GM18519 (cell line): Measurements from ENCODE around the gene EIF2B2.

Experiments used
- ATAC-seq: cut with Tn5 transposase; IDR thresholded peaks from one replicate; pipeline ENCODE4 v1.9.1; 2021; ENCODE audit warnings: mild to moderate bottlenecking, moderate library complexity; ENCODE audit not compliant: unreplicated experiment, low FRiP score

Gene EIF2B2

DNA sequence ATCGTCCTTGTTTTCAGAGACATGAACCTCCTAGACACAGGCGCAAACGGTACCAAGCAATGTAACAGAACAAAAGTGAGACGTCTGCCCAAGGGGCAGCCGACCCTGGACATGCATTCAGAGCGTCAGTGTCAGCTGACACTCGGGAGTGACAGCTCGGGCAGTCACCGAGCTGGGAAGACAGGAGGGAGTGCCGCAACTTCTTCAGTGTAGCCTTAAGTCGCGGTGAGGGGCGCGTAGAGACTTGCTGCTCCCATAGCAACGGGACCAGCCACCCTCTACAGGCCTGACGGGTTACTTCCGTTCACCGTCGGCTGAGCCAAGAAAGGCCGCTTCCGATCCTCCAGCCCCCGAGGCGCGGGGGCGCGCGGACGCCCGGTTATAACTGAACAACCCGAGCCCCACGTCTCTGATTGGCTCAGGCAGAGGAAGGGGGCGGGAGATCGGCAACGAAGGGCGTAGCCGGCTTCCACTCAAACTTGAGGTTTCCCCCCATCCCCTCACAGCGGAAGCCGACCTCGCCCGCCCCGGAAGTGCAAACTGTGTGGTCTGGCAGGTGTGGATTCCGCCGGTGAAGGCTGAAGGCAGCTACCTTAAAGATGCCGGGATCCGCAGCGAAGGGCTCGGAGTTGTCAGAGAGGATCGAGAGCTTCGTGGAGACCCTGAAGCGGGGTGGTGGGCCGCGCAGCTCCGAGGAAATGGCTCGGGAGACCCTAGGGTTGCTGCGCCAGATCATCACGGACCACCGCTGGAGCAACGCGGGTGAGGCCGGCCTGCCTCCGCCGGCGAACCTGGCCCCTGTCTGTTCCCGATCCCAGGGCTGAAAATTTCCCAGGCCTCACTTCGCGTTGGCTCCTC lies at the start of gene EIF2B2:
EIF2B2 (plus strand) TSS at position 530 of the 858 bp plus-strand sequence; CDS start at position 600, 70 bp downstream.
- peak; percentile 87 for ATAC-seq

DNA sequence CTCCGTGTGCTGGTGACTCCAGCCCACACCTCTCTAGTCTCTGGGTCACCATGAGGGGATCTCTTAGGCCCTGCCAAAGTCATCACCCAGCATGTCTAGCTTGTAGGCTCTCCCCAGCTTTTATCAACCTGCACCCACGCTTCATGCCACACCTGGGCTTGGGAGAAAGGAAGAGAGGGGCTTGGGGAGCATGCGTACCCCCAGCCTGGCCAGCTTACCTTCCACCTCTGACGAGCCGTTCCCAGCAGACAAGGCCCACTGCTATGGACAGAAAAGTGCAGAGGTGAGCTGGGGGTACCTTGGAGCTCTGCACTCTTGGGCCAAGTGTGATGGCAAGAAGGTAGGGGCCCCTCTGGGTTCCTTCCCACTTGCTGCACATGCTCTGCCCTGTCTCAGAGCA lies 49.0 kb upstream of the EIF2B2 start:
- ATAC-seq: no peak

DNA sequence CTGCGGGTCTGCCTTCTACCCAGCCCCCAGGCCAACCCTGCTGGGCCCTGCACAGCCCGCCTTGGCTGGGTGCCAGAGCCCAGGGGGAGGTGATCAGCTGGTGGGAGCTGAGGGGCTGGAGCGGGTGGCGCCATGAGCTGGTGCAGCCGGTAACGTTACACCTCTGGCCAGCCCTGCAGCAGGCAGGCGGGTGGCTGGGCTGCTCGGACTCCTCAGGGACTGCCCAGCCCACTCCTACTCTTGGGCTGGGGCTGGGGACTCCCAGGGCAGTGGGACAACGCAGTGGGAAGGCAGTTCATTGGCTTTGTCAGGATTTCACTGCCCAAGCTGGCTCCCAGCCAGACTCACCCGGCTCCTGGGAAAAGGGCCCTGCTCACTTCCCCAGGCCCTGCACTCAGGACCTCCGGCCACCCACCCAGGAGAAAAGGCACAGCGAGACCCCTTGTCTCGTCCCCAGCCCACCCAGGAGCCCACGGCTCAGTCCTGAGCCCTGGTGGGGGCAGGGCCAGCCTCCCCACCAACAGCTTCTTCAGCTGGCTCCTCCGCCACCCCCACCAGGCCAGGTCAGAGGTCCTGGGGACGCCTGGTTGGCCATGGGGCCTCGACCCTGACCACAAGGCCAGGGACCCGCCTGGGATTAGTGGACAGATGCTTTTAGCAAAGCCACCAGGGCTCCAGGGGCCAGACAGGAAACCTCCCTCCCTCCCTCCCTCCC lies 48.3 kb upstream of the EIF2B2 start:
- ATAC-seq: no peak

DNA sequence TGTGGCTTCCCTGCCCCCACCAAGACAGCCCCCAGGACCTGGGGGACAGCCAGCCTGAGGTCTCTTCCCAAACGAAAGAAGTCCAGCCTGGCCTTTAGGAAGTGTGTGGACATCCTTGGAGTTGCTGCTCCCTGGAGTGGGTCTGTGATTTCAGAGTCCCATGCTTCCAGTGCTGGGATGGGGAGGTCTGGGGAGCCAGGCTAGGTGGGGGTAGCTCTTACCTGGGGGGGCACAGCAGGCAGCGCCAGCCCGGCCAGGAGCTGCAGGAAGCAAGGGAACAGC lies 47.8 kb upstream of the EIF2B2 start:
- no peak for ATAC-seq

DNA sequence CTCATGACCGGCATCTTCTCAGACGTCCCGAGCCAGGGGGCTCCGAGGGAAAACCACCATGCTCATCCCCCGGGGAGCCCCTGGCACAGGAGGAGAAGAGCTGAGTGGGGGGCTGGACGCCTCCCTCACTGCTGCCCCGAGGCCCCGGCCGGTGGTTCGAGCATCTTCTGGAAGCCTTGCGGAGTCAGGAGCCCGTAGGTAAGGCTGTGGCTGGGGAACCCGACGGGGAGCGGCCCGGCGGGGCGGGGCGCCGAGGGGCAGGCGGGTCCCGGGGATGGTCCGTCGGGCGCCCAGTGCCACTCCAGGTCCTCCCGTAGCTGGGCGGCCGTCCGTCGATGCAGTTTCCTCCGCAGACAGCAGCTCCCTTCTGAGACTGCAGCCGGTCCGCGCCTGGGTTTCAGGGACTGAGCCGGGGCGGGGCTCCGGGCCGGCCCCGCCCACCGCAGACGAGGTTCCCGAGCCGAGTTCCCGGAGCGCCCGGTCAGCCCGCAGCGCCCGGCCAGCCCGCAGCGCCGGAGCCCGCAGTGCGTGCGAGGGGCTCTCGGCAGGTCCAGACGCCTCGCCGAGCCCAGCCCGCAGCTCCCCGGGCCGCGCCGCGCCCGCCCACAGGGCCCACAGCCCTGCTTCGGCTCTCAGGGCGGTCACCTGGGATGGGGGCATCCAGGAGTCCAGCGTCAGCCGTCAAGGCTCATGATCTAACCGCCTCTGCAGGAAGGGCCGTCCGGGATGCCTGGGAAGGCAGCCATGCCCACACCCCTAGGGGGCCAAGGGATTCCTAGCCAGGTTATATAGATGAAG lies 47.3 kb upstream of the EIF2B2 start, which contains the start of gene PGF:
PGF (minus strand) TSS at position 369 of the 798 bp plus-strand sequence; CDS start at position 14, 355 bp downstream.
- no peak for ATAC-seq

DNA sequence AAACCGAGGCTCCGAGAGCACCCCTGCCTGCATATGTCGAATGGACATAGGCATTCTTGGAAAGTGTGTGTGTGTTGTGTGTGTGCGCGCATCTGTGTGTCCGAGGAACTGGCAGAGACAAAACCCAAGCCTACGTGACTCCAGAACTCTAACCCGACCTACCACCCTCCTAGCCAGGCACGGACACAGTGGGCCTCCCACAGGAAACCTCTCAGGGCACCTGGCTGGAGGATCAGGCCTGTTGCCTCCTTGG lies 46.8 kb upstream of the EIF2B2 start:
- no peak for ATAC-seq

DNA sequence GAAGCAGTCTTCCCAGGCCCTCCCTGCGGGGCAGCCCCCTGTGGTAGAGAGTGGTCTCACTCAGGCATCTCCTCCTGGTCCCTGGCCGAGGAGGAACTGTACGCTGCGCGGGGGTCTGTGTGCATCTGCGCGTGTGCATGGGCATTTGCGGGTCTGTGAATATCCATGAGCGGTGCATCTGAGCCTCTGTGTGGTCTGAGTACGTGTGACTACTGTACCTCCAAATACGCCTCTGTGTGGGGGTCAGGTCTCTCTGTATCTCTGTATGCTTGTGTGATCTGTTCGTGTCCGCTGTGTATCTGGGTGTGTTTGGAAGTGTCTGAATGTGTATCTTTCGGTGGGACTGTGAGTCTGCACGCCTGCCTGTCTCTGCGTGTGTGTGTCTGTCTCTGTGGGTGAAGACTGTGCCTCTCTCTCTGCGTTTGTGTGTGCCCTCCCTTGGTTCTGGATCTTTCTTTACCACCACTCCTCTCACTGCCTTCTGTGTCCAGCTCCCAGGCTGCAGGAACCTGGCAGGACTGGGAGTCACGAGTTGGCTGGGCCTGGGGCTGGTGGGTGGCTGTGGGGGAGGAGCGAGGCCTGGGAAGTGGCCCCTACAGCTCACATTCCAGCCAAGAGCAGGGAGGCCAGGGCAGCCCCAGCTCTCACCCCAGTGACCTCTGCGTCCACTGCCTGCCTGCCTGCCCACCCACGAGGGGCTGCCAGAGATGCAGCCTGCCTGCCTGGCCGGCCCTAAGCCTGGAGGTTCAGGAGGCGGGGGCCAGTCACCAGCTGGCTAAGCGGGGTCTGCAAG lies 46.2 kb upstream of the EIF2B2 start:
- no peak for ATAC-seq

DNA sequence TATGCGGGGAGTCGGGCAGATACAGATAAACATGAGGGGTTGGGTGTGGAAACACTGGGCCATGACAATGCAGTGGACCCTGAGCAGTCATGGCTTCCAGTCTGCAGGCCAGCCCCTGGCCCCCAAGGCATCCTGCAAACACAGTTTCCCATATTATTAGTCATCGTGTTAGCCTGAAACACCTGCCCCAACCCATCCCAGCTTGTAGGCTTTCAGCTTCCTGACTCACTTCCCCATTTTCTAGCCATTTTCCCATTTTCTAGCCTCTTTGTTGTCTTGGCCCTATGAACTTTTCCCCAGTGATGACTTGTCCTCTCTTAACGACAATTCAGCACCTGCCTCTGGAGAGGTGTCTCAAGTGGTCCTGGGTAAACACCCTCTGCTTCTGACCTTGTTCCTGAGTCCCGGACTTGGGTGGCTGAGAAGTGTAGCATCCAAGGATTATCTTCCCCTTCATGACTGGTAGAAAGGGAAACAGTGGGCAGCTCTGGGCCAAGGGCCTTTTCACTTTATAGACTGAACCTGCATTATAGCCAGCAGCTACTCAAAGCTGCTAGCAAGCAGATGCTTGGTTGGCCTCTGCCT lies 43.0 kb upstream of the EIF2B2 start:
- ATAC-seq: no peak

DNA sequence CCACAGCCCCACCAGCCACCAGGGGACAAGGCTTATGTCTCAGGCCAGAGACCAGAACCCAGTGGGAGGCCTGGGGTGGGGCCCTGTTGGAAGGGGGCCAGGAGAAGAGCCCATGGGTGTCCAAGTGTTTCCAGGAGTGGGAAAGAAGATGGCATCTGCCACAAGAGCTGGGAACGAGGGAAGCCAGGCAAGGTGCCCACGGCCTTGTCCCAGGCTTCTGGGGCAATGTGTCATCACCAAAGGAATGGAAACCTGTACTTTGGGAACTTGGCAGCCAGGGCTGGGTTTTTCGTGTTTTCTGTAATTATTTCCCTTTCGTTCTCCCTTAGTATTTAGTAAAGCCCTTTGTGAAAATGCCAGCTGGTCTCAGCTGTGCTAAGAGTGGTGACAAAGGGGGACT lies 42.0 kb upstream of the EIF2B2 start:
- no peak for ATAC-seq

DNA sequence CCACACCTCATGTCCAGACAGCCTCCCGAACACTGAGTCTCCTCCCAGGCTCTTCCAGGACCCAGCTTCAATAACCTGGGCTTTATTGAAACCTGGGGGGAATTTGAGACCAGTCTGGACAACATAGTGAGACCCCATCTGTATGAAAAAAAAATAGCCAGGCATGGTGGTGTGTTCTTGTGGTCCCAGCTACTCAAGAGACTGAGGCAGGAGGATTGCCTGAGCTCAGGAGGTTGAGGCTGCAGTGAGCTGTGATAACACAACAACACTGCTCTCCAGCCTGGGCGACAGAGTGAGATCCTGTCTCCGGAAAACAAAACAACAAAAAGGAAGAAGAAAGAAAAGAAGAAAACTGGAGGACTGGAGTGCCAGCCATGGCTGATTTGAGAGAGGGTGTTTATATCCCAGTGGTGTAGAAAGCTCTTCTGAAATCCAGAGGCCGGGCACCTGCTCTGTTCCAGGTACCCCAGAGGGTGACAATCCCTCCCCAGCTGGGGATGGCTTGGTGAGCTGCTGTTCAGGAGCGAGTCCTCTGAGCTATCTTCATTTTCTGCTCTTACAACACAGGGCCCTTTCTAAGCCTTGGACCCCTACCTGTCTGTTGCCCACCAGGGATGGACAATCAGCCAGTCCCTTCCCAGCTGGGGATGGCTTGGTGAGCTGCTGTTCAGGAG lies 41.3 kb upstream of the EIF2B2 start:
- no peak for ATAC-seq

DNA sequence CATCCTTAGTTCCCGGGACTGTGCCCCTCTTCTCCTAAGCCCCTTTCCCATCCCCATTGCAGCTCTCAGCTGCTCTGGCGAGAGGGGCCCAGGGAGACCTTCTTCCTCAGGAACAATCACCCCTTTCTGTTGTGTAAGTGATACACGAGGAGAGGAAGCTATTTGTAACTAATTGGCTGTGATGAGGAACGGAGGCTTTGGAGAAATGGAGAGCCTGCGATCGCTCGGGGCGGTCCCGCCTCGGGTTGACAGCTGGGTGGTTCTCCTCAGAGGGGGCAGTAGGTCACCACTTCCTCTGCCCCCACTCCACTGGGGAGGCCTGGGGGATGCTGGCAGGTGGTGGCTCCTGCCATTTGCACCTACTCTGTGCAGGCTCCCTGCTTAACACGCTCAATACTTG lies 40.7 kb upstream of the EIF2B2 start:
- no peak for ATAC-seq

DNA sequence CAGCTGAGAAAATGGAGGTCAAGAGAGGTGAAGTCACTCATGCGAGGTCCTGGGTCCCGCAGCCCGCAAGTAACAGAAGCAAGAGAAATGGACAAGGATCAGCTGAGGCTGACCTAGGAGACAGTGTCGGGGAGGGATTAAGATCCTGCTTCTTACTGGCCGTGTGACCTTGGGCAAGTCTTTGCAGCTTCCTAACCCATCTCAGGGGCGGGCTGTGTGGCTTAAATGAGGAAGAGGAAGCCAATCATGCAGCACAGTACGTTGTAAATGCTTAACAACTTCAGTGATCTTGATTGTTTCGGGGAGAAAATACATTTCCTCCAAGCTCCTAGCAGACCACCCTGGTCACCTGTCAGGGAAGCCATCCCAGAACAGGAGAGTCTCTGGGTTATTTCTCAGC lies 40.2 kb upstream of the EIF2B2 start:
- ATAC-seq: no peak

DNA sequence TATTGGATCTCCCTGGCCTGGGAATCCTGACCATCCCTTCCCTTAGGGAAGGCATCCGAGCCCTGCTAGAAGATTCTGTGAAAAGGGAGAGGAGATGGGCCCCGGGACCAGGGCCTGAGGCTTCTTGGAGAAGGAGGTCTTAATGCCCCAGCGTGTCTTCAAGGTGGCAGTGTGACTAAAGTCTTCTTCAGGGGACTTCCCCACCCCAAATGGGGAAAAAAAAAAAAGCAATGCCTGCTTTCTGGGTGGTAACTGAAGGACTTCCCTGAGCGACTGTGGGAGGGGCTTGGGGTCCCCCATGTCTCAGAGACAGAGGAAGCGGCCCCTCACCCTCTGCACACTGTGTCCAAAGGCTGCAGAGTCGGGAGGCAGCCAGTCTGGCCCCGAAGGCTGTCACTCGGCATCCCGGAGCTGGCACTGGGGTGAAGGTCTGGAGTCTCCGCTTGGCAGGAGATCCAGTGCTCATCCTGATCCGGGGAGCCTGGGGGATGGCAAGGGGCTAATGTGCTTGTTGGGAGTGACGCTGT lies 39.5 kb upstream of the EIF2B2 start:
- ATAC-seq: no peak

DNA sequence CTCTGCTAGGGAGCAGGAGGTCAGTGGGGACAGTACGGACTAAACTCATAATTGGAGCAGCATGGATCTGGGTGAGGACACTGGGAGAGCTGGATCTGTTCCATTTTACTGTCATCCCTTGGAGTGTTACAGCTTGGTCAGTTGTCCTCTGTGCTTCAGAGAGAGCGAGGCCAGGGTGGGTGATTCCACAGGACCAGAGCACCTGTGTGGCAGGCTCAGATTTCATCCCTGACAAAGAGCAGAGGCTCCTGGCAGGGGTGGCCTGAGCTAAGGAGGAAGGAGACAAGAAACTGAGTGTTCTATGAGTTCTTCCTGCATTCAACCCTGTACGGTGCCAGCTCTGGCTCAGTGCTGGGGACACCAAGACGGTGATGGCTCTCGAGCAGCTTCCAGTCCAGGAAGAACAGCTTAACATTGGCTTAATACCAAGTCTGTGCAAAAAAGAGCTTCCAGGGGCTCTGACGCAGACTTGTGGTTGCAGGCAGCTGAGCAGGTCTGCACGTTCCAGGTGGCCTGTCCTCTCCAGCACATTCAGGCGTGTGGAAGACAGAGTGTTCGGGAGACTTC lies 38.9 kb upstream of the EIF2B2 start:
- ATAC-seq: no peak

DNA sequence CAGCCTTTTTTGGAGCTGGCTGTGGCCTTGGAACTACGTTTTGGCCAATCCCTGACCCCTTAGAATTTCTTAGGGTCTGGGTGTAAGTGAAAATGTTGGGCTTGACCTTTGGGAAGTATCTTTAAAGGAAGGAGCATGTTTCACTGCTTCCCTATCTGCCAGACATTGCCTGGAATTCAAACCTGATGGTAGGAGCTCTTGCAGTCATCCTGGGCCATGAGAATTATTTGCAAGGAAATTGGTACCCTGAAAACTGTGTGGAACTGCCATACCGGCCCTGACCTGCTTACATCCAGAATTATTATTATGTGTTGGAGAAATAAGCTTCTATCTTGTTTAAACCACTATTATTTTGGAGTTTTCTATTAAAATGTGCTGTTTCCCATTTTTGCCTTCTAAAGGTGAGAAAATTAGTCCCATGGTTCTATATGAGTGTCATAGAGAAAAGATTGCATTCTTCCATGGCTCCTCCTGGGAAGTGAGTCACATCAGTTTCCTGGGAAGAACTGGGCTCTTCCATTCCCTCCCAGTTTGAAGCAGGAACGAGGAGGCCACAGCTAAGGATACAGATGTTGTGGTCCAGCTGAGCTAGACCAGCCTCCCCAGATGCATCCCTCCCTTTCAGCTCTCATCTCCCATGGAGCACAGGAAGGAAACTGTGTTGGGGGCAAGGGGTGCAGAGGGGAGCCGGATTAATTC lies 37.8 kb upstream of the EIF2B2 start:
- ATAC-seq: no peak

DNA sequence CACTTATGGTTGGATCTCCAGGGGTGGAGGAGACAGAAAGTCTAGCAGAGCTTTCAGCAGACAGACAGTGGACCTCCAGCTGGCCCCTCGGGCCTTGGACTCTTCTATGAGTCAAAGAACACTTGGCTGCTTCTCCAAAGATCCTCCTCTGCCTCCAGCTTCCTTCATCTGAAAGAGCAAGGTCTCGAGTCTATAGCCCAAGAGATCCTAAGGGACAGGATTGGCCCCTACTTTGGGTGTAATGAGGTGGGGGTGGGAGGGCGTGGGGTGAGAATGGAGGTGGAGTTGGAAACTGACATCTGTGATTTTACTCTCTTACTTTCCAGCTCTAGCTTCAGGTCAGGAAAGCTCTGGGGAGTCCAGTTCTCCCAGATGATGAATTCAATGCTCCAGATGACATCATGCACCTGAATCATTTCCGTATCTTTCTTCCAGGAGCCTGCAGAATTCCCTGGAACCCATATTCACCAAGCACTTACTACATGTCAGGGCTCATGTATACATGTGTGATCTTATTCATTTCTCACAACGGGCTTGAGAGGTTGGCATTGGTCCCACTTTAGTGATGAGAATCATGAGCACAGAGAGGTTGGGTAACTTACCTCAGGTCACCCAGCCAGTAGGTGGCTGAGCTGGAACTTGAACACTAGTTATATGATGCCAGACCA lies 37.1 kb upstream of the EIF2B2 start:
- ATAC-seq: no peak

DNA sequence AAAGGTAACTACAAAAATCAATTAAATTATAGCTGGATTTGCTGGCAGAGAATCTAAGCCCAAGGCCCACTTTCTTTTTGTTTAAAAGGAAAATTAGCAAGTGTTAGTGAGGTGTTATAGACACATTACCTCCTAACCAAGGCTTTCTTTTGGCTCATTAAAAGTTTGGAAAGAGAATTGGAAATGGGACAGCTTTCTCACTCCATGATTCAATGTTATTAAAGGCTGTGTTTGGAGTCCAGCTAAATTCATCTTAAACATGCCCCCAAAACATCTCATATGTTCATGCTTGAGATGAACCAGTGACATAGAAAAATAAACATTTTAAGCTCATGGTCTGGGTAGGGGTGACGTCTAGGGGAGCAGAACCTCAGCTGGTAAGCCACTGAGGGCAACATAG lies 33.9 kb upstream of the EIF2B2 start:
- ATAC-seq: no peak

DNA sequence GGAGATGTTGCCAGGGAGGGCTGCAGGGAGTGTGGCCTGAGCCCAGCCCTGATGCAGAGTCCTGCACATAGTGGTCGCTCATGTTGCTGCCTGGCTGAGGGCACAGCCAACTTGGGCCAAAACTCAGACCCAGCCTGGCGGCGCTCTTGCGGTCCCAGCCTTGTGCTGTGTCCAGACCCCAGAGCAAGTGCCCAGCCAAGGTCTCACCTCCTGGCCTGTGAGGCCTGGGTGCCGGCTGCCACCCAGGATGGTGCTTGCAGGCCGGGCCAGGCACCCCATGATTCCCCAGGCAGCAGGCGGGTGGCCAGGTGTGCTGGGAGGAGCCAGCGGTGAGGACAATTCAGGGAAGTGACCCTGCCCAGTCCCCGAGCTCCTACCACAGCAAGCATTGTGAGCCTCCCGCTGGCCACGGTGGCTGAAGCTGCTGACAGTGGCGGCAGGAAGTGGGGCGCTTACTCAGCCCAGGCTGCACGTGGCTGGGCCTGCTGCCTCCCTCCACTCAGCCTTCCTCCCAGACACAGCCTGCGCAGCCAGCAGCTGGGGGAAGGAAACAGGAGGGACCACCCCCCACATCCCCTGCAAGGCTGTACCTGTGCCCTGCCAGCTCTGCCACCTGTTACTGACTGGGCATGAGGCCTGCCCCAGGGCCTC lies 29.6 kb upstream of the EIF2B2 start:
- ATAC-seq: no peak
